WTC11 (cell line): ENCODE data around the gene DCST2. TPM values are rescaled to one million over a fixed set of nuclear protein-coding genes. Genes with fewer than 3 reads are reported as not detected.

ENCODE experiments used
- ATAC-seq: fragments of 200-7000 bp; cut with Tn5 transposase; 2 replicates; pipeline ENCODE4 v1.10.0; 2021; ENCODE audit warnings: mild to moderate bottlenecking, moderate library complexity
- CTCF ChIA-PET: fragments of 300-600 bp; sonication (Branson Sonifier 250); formaldehyde crosslinking; loops from one replicate; lab custom pipeline; 2021; ENCODE audit warnings: antibody characterized with exemption; lab: Charles Lee
- POLR2A ChIA-PET: fragments of 350-600 bp; sonication (Branson Sonifier 250); formaldehyde crosslinking; loops from one replicate; lab custom pipeline; 2021; ENCODE audit warnings: antibody characterized with exemption; lab: Charles Lee
- DNase-seq: peaks from one replicate; pipeline ENCODE4 v3.0.0; 2021; ENCODE audit warnings: low spot score
- H3K27ac Mint-ChIP-seq: 2 replicates; pipeline ENCODE4 v1.8.0; 2021; ENCODE audit warnings: mixed read lengths
- H3K27me3 Mint-ChIP-seq: 2 replicates; pipeline ENCODE4 v1.8.0; 2021; ENCODE audit warnings: low read depth, mild to moderate bottlenecking, moderate library complexity, mixed read lengths
- H3K36me3 Mint-ChIP-seq: 2 replicates; pipeline ENCODE4 v1.8.0; 2021; ENCODE audit warnings: mixed read lengths
- H3K4me1 Mint-ChIP-seq: 2 replicates; pipeline ENCODE4 v1.8.0; 2022; ENCODE audit warnings: mixed read lengths
- H3K4me3 Mint-ChIP-seq: 2 replicates; pipeline ENCODE4 v1.8.0; 2021; ENCODE audit warnings: mild to moderate bottlenecking, moderate library complexity, mixed read lengths
- H3K9me3 Mint-ChIP-seq: 2 replicates; pipeline ENCODE4 v1.8.0; 2021; ENCODE audit warnings: mixed read lengths
- NFATC4 ChIP-seq: fragments of 250-450 bp; sonication (Bioruptor Pico); IDR thresholded peaks from 2 replicates; pipeline ENCODE4 v1.9.0; 2021; ENCODE audit warnings: mild to moderate bottlenecking
- NFYB ChIP-seq: sonication (generic); formaldehyde crosslinking; conservative IDR thresholded peaks from 2 replicates; pipeline ENCODE4 v1.8.0; 2022; ENCODE audit warnings: low read depth, missing genetic modification reagents
- NR1H2 ChIP-seq: sonication (generic); formaldehyde crosslinking; IDR thresholded peaks from 2 replicates; pipeline ENCODE4 v1.9.0; 2021; ENCODE audit warnings: mild to moderate bottlenecking, moderate library complexity, missing genetic modification reagents
- SP1 ChIP-seq: sonication (generic); formaldehyde crosslinking; conservative IDR thresholded peaks from 2 replicates; pipeline ENCODE4 v1.8.1; 2022; ENCODE audit warnings: missing genetic modification reagents
- ZNF263 ChIP-seq: sonication (generic); formaldehyde crosslinking; IDR thresholded peaks from 2 replicates; pipeline ENCODE4 v1.8.1; 2022; ENCODE audit warnings: low read depth, mild to moderate bottlenecking, moderate library complexity, missing genetic modification reagents
- total RNA-seq: library from RNA; stranded (reverse); gene quantifications from 3 replicates; pipeline ENCODE4 v1.2.3, GENCODE V29; 2021
- TF ChIP-seq, protein P1 (sequence below): sonication (generic); formaldehyde crosslinking; IDR thresholded peaks from 2 replicates; pipeline ENCODE4 v1.8.1; 2023; ENCODE audit warnings: mild to moderate bottlenecking, missing genetic modification reagents
- TF ChIP-seq, protein P2 (sequence below): sonication (generic); formaldehyde crosslinking; IDR thresholded peaks from 2 replicates; pipeline ENCODE4 v1.8.0; 2022; ENCODE audit warnings: mild to moderate bottlenecking, missing genetic modification reagents
- TF ChIP-seq, protein P3 (sequence below): fragments of 250-450 bp; sonication (Bioruptor Pico); IDR thresholded peaks from 2 replicates; pipeline ENCODE4 v1.8.0; 2021; ENCODE audit warnings: mild to moderate bottlenecking
- TF ChIP-seq, protein P4 (sequence below): sonication (generic); formaldehyde crosslinking; IDR thresholded peaks from 2 replicates; pipeline ENCODE4 v1.8.1; 2023; ENCODE audit warnings: mild to moderate bottlenecking, missing genetic modification reagents, moderate library complexity
- TF ChIP-seq, protein P5 (sequence below): sonication (generic); formaldehyde crosslinking; IDR thresholded peaks from 2 replicates; pipeline ENCODE4 v1.8.0; 2022; ENCODE audit warnings: mild to moderate bottlenecking, missing genetic modification reagents
- TF ChIP-seq, protein P6 (sequence below): sonication (generic); formaldehyde crosslinking; IDR thresholded peaks from 2 replicates; pipeline ENCODE4 v1.8.0; 2023; ENCODE audit warnings: mild to moderate bottlenecking, missing genetic modification reagents
- TF ChIP-seq, protein P7 (sequence below): sonication (generic); formaldehyde crosslinking; IDR thresholded peaks from 2 replicates; pipeline ENCODE4 v1.8.0; 2022; ENCODE audit warnings: missing genetic modification reagents
- TF ChIP-seq, protein P8 (sequence below): sonication (generic); formaldehyde crosslinking; IDR thresholded peaks from 2 replicates; pipeline ENCODE4 v1.8.1; 2023; ENCODE audit warnings: mild to moderate bottlenecking, missing genetic modification reagents, moderate library complexity

DCST2 gene
- total RNA-seq, 1 experiment from 2014 or later = 0.83 TPM

DNA sequence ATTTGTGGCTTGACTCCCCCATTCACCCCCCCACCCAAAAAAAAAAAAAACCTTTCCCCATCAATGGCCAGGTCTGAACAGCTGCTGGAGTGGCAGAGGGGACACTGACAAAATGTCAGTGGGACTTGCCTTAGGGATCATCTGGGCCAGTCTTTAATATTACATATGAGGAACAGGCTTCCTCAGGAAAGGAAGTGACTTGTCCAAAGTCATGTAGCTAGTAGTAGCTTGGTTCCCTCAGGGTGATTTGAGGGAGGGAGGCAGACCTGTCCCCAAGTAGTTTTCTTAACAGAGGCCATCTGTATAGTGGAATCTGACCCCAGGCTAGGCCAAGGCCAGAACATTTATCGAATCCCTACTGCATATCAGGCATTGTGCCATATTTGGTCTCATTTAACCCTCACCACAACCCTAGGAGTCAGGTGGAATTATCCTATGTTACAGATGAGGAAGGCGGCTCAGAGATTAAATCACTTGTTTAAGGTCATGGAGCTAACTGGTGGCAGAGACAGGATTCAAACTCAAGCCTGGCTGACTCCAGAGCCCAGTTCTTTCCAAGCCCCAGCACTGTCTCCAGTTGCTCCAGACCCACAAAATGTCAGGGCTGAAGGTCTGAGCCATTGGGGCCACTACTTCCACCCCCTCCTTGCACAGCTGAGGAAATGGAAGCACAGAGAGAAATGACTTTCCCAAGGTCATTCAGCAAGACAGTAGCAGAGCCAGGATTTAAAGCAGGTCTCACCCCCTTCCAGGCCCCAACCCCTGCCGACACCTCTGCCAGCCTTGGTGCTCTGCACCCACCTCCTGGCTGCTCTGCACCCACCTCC lies 20.6 kb downstream of the DCST2 start (continued):
- TF ChIP-seq, protein P1, sequence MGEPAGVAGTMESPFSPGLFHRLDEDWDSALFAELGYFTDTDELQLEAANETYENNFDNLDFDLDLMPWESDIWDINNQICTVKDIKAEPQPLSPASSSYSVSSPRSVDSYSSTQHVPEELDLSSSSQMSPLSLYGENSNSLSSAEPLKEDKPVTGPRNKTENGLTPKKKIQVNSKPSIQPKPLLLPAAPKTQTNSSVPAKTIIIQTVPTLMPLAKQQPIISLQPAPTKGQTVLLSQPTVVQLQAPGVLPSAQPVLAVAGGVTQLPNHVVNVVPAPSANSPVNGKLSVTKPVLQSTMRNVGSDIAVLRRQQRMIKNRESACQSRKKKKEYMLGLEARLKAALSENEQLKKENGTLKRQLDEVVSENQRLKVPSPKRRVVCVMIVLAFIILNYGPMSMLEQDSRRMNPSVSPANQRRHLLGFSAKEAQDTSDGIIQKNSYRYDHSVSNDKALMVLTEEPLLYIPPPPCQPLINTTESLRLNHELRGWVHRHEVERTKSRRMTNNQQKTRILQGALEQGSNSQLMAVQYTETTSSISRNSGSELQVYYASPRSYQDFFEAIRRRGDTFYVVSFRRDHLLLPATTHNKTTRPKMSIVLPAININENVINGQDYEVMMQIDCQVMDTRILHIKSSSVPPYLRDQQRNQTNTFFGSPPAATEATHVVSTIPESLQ = no peak
- no peak for TF ChIP-seq ZNF263 (CRISPR knock-in tag)
- TF ChIP-seq, protein P2, sequence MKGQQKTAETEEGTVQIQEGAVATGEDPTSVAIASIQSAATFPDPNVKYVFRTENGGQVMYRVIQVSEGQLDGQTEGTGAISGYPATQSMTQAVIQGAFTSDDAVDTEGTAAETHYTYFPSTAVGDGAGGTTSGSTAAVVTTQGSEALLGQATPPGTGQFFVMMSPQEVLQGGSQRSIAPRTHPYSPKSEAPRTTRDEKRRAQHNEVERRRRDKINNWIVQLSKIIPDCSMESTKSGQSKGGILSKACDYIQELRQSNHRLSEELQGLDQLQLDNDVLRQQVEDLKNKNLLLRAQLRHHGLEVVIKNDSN = no peak
- TF ChIP-seq NR1H2 (CRISPR knock-in tag) = no peak
- TF ChIP-seq, all 79 proteins: peak for 0

DNA sequence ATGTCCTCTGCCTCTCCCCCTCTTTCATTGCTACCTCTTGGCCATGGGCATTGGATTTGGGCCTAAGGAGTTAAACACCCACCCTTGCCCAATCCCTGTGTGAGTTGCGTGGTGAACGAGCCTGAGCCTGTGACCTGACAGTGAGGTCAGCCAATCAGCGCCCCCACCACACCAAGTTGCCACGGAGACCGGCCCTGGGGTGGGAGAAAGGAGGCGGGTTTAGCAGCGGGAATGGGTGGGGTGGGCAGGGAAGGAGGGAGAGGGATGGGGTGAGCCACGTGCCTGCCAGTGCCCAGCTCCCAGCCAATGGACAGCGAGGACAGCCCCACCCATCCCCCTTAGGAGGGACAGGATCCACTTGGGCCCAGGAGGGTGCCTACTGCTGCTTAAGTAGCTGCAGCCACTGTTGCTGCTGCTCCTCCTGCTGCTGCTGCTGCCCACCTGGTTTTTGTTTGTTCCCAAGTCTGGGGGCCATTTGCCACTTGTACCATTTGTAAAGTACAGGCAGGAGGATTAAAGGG lies 21.5 kb downstream of the DCST2 start:
- H3K27ac Mint-ChIP-seq = peak overlapping the region; percentile 95
- TF ChIP-seq, protein P3, sequence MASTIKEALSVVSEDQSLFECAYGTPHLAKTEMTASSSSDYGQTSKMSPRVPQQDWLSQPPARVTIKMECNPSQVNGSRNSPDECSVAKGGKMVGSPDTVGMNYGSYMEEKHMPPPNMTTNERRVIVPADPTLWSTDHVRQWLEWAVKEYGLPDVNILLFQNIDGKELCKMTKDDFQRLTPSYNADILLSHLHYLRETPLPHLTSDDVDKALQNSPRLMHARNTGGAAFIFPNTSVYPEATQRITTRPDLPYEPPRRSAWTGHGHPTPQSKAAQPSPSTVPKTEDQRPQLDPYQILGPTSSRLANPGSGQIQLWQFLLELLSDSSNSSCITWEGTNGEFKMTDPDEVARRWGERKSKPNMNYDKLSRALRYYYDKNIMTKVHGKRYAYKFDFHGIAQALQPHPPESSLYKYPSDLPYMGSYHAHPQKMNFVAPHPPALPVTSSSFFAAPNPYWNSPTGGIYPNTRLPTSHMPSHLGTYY (CRISPR knock-in tag) = no peak
- TF ChIP-seq SP1 (CRISPR knock-in tag) (peak; percentile 83), NFYB (CRISPR knock-in tag) (peak; percentile 77), NFATC4 (CRISPR knock-in tag) (no peak)
- TF ChIP-seq, protein P4, sequence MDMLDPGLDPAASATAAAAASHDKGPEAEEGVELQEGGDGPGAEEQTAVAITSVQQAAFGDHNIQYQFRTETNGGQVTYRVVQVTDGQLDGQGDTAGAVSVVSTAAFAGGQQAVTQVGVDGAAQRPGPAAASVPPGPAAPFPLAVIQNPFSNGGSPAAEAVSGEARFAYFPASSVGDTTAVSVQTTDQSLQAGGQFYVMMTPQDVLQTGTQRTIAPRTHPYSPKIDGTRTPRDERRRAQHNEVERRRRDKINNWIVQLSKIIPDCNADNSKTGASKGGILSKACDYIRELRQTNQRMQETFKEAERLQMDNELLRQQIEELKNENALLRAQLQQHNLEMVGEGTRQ (CRISPR knock-in tag) = peak; percentile 93
- TF ChIP-seq, protein P5, sequence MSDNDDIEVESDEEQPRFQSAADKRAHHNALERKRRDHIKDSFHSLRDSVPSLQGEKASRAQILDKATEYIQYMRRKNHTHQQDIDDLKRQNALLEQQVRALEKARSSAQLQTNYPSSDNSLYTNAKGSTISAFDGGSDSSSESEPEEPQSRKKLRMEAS (CRISPR knock-in tag) = peak; percentile 64; the same call in 1 of the 2 replicates
- TF ChIP-seq, protein P2 = peak; percentile 91
- TF ChIP-seq, protein P6, sequence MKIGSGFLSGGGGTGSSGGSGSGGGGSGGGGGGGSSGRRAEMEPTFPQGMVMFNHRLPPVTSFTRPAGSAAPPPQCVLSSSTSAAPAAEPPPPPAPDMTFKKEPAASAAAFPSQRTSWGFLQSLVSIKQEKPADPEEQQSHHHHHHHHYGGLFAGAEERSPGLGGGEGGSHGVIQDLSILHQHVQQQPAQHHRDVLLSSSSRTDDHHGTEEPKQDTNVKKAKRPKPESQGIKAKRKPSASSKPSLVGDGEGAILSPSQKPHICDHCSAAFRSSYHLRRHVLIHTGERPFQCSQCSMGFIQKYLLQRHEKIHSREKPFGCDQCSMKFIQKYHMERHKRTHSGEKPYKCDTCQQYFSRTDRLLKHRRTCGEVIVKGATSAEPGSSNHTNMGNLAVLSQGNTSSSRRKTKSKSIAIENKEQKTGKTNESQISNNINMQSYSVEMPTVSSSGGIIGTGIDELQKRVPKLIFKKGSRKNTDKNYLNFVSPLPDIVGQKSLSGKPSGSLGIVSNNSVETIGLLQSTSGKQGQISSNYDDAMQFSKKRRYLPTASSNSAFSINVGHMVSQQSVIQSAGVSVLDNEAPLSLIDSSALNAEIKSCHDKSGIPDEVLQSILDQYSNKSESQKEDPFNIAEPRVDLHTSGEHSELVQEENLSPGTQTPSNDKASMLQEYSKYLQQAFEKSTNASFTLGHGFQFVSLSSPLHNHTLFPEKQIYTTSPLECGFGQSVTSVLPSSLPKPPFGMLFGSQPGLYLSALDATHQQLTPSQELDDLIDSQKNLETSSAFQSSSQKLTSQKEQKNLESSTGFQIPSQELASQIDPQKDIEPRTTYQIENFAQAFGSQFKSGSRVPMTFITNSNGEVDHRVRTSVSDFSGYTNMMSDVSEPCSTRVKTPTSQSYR = peak; percentile 66; the same call in 1 of the 2 replicates
- TF ChIP-seq, protein P7, sequence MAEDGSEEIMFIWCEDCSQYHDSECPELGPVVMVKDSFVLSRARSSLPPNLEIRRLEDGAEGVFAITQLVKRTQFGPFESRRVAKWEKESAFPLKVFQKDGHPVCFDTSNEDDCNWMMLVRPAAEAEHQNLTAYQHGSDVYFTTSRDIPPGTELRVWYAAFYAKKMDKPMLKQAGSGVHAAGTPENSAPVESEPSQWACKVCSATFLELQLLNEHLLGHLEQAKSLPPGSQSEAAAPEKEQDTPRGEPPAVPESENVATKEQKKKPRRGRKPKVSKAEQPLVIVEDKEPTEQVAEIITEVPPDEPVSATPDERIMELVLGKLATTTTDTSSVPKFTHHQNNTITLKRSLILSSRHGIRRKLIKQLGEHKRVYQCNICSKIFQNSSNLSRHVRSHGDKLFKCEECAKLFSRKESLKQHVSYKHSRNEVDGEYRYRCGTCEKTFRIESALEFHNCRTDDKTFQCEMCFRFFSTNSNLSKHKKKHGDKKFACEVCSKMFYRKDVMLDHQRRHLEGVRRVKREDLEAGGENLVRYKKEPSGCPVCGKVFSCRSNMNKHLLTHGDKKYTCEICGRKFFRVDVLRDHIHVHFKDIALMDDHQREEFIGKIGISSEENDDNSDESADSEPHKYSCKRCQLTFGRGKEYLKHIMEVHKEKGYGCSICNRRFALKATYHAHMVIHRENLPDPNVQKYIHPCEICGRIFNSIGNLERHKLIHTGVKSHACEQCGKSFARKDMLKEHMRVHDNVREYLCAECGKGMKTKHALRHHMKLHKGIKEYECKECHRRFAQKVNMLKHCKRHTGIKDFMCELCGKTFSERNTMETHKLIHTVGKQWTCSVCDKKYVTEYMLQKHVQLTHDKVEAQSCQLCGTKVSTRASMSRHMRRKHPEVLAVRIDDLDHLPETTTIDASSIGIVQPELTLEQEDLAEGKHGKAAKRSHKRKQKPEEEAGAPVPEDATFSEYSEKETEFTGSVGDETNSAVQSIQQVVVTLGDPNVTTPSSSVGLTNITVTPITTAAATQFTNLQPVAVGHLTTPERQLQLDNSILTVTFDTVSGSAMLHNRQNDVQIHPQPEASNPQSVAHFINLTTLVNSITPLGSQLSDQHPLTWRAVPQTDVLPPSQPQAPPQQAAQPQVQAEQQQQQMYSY = peak; percentile 60; the same call in 1 of the 2 replicates
- TF ChIP-seq, protein P8, sequence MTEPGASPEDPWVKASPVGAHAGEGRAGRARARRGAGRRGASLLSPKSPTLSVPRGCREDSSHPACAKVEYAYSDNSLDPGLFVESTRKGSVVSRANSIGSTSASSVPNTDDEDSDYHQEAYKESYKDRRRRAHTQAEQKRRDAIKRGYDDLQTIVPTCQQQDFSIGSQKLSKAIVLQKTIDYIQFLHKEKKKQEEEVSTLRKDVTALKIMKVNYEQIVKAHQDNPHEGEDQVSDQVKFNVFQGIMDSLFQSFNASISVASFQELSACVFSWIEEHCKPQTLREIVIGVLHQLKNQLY (CRISPR knock-in tag) = no peak
- TF ChIP-seq, all 79 proteins: peak for 7
- H3K36me3 Mint-ChIP-seq = peaks cover 8% of the 10 kb centered on the region; the same call in 1 of the 2 replicates
- ATAC-seq (peak; percentile 78), DNase-seq (peak; percentile 88)
- peak overlapping the region; percentile 45 for H3K4me3 Mint-ChIP-seq
- CTCF ChIA-PET = interaction anchor here (0.6 to 6.8 kb wide), 19 partner anchors 8 to 181 kb away, joined by 3 to 73 read pairs (median 7); partner anchors contain the start of genes ADAM15, EFNA4, KRTCAP2 and LENEP
- POLR2A ChIA-PET = interaction anchor here (0.8 to 1.5 kb wide), 6 partner anchors 8 to 58 kb away, joined by 3 to 6 read pairs (median 4); partner anchors contain the start of genes FLAD1, LENEP and SHC1
- no peaks in the 10 kb centered on the region for H3K9me3 Mint-ChIP-seq
- no peaks in the 10 kb centered on the region for H3K27me3 Mint-ChIP-seq
- H3K4me1 Mint-ChIP-seq = peaks cover 49% of the 10 kb centered on the region
